DMS53 (cell line): ENCODE results near the gene DYNLT1.
A peak's percentile ranks its signal among the peaks of the same experiment; 100 is the strongest.
"Not testable (repeated sequence)": the region's sequence is repeated elsewhere in the genome, so short reads cannot be mapped to it uniquely, and the experiment has no call there.

Source experiments
- DNase-seq: peaks from one replicate; lab custom pipeline; 2025; lab: John Stamatoyannopoulos, UW

Gene DYNLT1

GRCh38 chr6:158644231-158645063 lies at the start of gene DYNLT1:
DYNLT1 (minus strand) TSS chr6:158644743; CDS start chr6:158644708, 35 bp downstream.
- peak; percentile 92 for DNase-seq

GRCh38 chr6:158688860-158689259 lies 44.3 kb upstream of the DYNLT1 start:
- peak; percentile 20 for DNase-seq

- no peak for DNase-seq
Observed at GRCh38 chr6:158687506-158687905, 43.0 kb upstream of the DYNLT1 start.

- DNase-seq = no peak
Observed at GRCh38 chr6:158686791-158687381, 42.3 kb upstream of the DYNLT1 start.

- no peak for DNase-seq
Observed at GRCh38 chr6:158686311-158686710, 41.8 kb upstream of the DYNLT1 start.

- DNase-seq = no peak
Observed at GRCh38 chr6:158684745-158685324, 40.3 kb upstream of the DYNLT1 start.

GRCh38 chr6:158684311-158684710 lies 39.8 kb upstream of the DYNLT1 start:
- no peak for DNase-seq

GRCh38 chr6:158680481-158680880 lies 35.9 kb upstream of the DYNLT1 start:
- no peak for DNase-seq

- no peak for DNase-seq
Observed at GRCh38 chr6:158680015-158680414, 35.5 kb upstream of the DYNLT1 start.

GRCh38 chr6:158677906-158678578 lies 33.5 kb upstream of the DYNLT1 start:
- DNase-seq = no peak

- DNase-seq = not testable (repeated sequence)
Observed at GRCh38 chr6:158677094-158677493, 32.6 kb upstream of the DYNLT1 start.

GRCh38 chr6:158674342-158675131 lies 30.0 kb upstream of the DYNLT1 start:
- DNase-seq = no peak

- no peak for DNase-seq
Observed at GRCh38 chr6:158672726-158673125, 28.2 kb upstream of the DYNLT1 start.

GRCh38 chr6:158672119-158672518 lies 27.6 kb upstream of the DYNLT1 start:
- not testable (repeated sequence) for DNase-seq

GRCh38 chr6:158669145-158670035 lies 24.8 kb upstream of the DYNLT1 start:
- no peak for DNase-seq

- DNase-seq = no peak
Observed at GRCh38 chr6:158668707-158669103, 24.2 kb upstream of the DYNLT1 start.

GRCh38 chr6:158667360-158667981 lies 22.9 kb upstream of the DYNLT1 start:
- no peak for DNase-seq

GRCh38 chr6:158666628-158667359 lies 22.3 kb upstream of the DYNLT1 start:
- DNase-seq = peak; percentile 36

GRCh38 chr6:158665332-158665731 lies 20.8 kb upstream of the DYNLT1 start:
- no peak for DNase-seq
